Gastroesophageal sphincter (tissue), 4 donors: Measurements from ENCODE around the gene SEMA3D. TPM values are rescaled to one million over a fixed set of nuclear protein-coding genes. Genes with fewer than 3 reads are reported as not detected.

ENCODE experiments used
- ATAC-seq: fragments of 150-250 bp; one replicate; pipeline ENCODE4 v1.9.1; 2016; ENCODE audit warnings: mild to moderate bottlenecking, moderate library complexity
- H3K27ac ChIP-seq, 4 donors: fragments of 200-600 bp; sonication (generic) in 3 of 4; 1 replicate in 3 of 4; 2 replicates in 1 of 4; pipeline ENCODE4 v1.5.1; 2016 to 2019
- H3K27me3 ChIP-seq: fragments of 200-600 bp; sonication (generic); one replicate; pipeline ENCODE4 v1.5.1; 2019
- H3K36me3 ChIP-seq, 2 donors: fragments of 200-600 bp; sonication (generic); one replicate each; pipeline ENCODE4 v1.5.1; 2019; ENCODE audit warnings: control low read depth in 1 of 2
- H3K4me1 ChIP-seq, 3 donors: fragments of 200-600 bp; sonication (generic); 1 replicate in 2 of 3; 2 replicates in 1 of 3; pipeline ENCODE4 v1.5.1; 2016 to 2019; ENCODE audit warnings: control low read depth in 2 of 3
- H3K4me3 ChIP-seq, 2 donors: fragments of 200-600 bp; sonication (generic); one replicate each; pipeline ENCODE4 v1.5.1; 2019; ENCODE audit warnings: mild to moderate bottlenecking in 1 of 2, moderate library complexity in 1 of 2
- H3K9me3 ChIP-seq, 3 donors: fragments of 200-600 bp; sonication (generic); one replicate each; pipeline ENCODE4 v1.5.1; 2017 to 2019; ENCODE audit warnings: control low read depth in 2 of 3
- CTCF ChIP-seq, 4 experiments: fragments of 200-600 bp in 2 of 4; fragments of 450-650 bp in 2 of 4; sonication (generic) in 1 of 4; IDR thresholded peaks; one replicate each; pipeline ENCODE4 v1.5.1; 2017 to 2019; ENCODE audit warnings: antibody characterized with exemption in 4 of 4, mild to moderate bottlenecking in 2 of 4, moderate library complexity in 2 of 4
- EP300 ChIP-seq: sonication (generic); formaldehyde crosslinking; IDR thresholded peaks from one replicate; pipeline ENCODE4 v1.6.1; 2017; ENCODE audit warnings: antibody characterized with exemption, mild to moderate bottlenecking
- POLR2A ChIP-seq, 2 donors: fragments of 450-650 bp; IDR thresholded peaks; one replicate each; pipeline ENCODE4 v1.6.1; 2017; ENCODE audit warnings: antibody characterized with exemption in 2 of 2, mild to moderate bottlenecking in 2 of 2, moderate library complexity in 1 of 2
- POLR2AphosphoS5 ChIP-seq: sonication (generic); formaldehyde crosslinking; IDR thresholded peaks from one replicate; pipeline ENCODE4 v1.6.1; 2017; ENCODE audit warnings: antibody characterized with exemption
- WGBS, 2 donors: methylation state at CpG; one replicate each; pipeline ENCODE4 v1.1.5; 2018; ENCODE audit warnings: low coverage in 1 of 2; 5-methylcytosine and 5-hydroxymethylcytosine counted together
- total RNA-seq, 4 donors: library from RNA; depleted of rRNA; stranded (reverse); fragments of >200 nt; gene quantifications; one replicate each; pipeline ENCODE4 v1.1.0, GENCODE V29; 2016

The SEMA3D gene
- total RNA-seq, 4 donors from 2014 or later: 0.27 to 24.6 (median 6.5) TPM

DNA sequence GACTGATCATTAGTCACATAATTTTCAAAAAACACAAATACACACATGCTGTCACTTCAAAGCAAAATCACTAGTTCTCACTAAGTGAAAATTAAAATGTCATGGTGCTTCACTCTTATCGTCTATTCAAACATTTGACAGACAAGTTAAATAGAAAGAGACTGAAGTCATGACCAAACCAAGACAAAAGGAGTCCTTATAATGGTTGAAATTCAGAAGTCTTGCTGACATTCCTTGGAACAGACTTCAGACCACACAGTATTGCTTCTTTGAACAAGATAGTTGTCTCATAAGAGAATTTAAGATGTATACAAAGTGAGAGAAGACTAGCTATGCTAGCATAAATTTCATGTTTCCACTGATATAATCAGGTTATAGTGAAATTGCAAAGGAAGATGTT is 119.5 kb downstream of the SEMA3D start:
- no peaks in the 10 kb centered on the region for H3K9me3 ChIP-seq
- ATAC-seq: no peak
- no peaks in the 10 kb centered on the region for H3K36me3 ChIP-seq
- no peak for TF ChIP-seq CTCF (IDR thresholded peaks at IDR 0.05)
- TF ChIP-seq POLR2A (IDR thresholded peaks at IDR 0.05): no peak
- no peak for TF ChIP-seq EP300
- no peak for TF ChIP-seq POLR2AphosphoS5
- peaks cover 0 to 9% (median 0%) of the 10 kb centered on the region in 3 donors for H3K4me1 ChIP-seq
- H3K27ac ChIP-seq: no peak overlapping the region
- H3K4me3 ChIP-seq: no peak overlapping the region
- 77 to 100% methylated on average over 1 of the region's 1 CpG for WGBS, 2 donors
- H3K27me3 ChIP-seq: no peaks in the 10 kb centered on the region

DNA sequence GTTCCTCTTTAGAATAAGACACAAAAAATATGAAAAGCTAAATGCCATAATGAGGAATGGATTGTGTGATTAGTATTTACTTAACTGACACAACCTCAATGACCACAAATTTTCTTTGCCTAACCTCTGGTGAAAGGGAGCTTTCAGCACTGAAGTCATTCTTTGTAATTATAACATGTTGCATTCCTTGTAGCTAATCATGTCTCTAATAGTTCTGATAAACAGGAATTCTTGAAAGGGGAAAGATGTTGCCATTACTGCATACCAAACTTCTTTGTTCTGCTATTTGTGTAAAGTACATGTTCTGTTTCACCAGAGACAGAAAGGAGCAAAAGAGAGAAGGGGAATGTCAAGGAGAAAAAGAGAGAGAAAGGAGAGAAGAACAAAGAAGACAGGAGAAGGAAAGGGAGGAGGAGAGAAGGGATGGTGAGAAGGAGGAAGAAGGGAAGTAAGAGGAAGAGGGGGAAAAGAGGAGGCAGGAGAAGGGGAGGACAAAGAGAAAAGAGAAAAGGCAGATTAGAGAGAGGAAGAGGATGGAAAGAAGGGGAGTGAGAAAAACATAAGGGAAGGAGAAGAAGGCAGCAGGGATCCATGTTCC is 120.9 kb downstream of the SEMA3D start:
- no peaks in the 10 kb centered on the region for H3K9me3 ChIP-seq
- no peaks in the 10 kb centered on the region for H3K36me3 ChIP-seq
- TF ChIP-seq POLR2A (IDR thresholded peaks at IDR 0.05) (no peak), POLR2AphosphoS5 (no peak), EP300 (no peak), CTCF (IDR thresholded peaks at IDR 0.05) (no peak)
- H3K4me1 ChIP-seq: peaks cover 0 to 9% (median 0%) of the 10 kb centered on the region in 3 donors
- H3K27ac ChIP-seq: no peak overlapping the region
- ATAC-seq: no peak
- H3K4me3 ChIP-seq: no peak overlapping the region
- H3K27me3 ChIP-seq: no peaks in the 10 kb centered on the region

- 17 to 71% methylated on average over 1 of the region's 1 CpG for WGBS, 2 donors
These were observed 121.5 kb downstream of the SEMA3D start for GRCh38 chr7:85065306-85065705.

DNA sequence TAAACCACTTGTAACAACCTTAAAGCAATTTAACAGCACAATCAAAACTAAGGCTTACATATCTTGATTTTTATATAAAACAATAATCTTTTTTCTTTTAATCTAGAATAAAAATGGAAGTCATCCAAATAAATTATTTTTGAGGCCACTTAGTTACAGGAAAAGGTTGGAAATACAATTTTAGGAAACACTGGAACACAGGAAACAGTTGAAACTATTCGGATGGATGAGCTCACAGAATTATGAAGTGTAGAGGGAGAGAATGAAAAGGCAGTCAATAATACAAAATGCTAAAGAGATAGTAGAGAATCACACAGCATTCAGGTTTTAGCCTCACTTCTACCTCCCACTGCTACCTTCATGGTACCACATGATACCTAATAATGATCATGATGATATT is 124.2 kb downstream of the SEMA3D start:
- Histone ChIP-seq H3K4me1 (peaks cover 0 to 9% (median 0%) of the 10 kb centered on the region in 3 donors), H3K4me3 (no peak overlapping the region), H3K27ac (no peak overlapping the region), H3K36me3 (no peaks in the 10 kb centered on the region), H3K9me3 (no peaks in the 10 kb centered on the region), H3K27me3 (no peaks in the 10 kb centered on the region)
- WGBS, 2 donors: 56 to 75% methylated on average over 1 of the region's 1 CpG
- no peak for ATAC-seq
- no peak for TF ChIP-seq POLR2AphosphoS5
- TF ChIP-seq EP300: no peak
- TF ChIP-seq CTCF (IDR thresholded peaks at IDR 0.05): no peak
- no peak for TF ChIP-seq POLR2A (IDR thresholded peaks at IDR 0.05)

More at GRCh38 chr7:85065306-85065705, 121.5 kb downstream of the SEMA3D start:
- TF ChIP-seq CTCF (IDR thresholded peaks at IDR 0.05) (no peak), POLR2AphosphoS5 (no peak), POLR2A (IDR thresholded peaks at IDR 0.05) (no peak), EP300 (no peak)
- Histone ChIP-seq H3K36me3 (no peaks in the 10 kb centered on the region), H3K9me3 (no peaks in the 10 kb centered on the region), H3K27me3 (no peaks in the 10 kb centered on the region), H3K4me3 (no peak overlapping the region), H3K27ac (no peak overlapping the region), H3K4me1 (peaks cover 0 to 9% (median 0%) of the 10 kb centered on the region in 3 donors)
- peak; percentile 39 for ATAC-seq

DNA sequence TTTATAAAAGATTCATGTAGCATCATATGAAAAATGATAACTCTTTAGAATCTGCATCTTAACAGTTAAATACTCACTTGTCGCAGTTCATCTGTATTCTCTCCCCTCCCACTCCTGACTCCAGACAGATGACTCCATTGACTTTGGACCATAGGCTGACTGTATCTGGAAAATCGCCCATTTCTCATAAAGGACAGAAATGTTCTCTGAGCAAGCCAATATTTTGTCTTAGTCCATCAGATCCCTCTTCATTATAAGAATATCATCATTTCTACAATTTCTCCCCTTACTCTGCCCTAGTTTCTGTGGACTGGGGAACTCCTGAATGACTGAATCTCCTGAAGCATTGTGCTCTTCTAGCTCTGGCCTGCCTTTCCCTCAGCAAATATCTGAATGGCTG is 125.4 kb downstream of the SEMA3D start:
- no peaks in the 10 kb centered on the region for H3K27me3 ChIP-seq
- 50 to 52% methylated on average over 2 of the region's 2 CpGs for WGBS, 2 donors
- H3K4me3 ChIP-seq: no peak overlapping the region
- no peak overlapping the region for H3K27ac ChIP-seq
- H3K36me3 ChIP-seq: no peaks in the 10 kb centered on the region
- H3K4me1 ChIP-seq: peaks cover 0 to 9% (median 0%) of the 10 kb centered on the region in 3 donors
- no peak for TF ChIP-seq POLR2AphosphoS5
- no peak for TF ChIP-seq POLR2A (IDR thresholded peaks at IDR 0.05)
- TF ChIP-seq EP300: no peak
- no peak for TF ChIP-seq CTCF (IDR thresholded peaks at IDR 0.05)
- H3K9me3 ChIP-seq: no peaks in the 10 kb centered on the region
- no peak for ATAC-seq
